Stimulated activated naive B cell treated with anti-CD40 and anti-IgM and Interleukin-4, amounts not matched to agents 10 μg/mL and 1 μg/mL and 100 μg/mL, for 72 hours (primary cell): ENCODE measurements around the gene APOO.
"Not testable (repeated sequence)": the region's sequence is repeated elsewhere in the genome, so short reads cannot be mapped to it uniquely, and the experiment has no call there.

Source experiments
- ATAC-seq, 2 donors: fragments of 150-1000 bp; cut with Tn5 transposase; replicated peaks; 2 replicates each; pipeline ENCODE4 v1.10.0; 2021; ENCODE audit warnings: moderate library complexity in 1 of 2
- DNase-seq: peaks from one replicate; pipeline ENCODE4 v3.0.0; 2021
- H3K27ac Mint-ChIP-seq: one replicate; pipeline ENCODE4 v1.8.0; 2022; ENCODE audit warnings: mild to moderate bottlenecking, mixed read lengths
- H3K27me3 Mint-ChIP-seq, 2 donors: one replicate each; pipeline ENCODE4 v1.8.0; 2022; ENCODE audit warnings: mixed read lengths in 2 of 2
- H3K36me3 Mint-ChIP-seq, 2 donors: one replicate each; pipeline ENCODE4 v1.8.0; 2022; ENCODE audit warnings: mixed read lengths in 2 of 2, mild to moderate bottlenecking in 1 of 2
- H3K4me1 Mint-ChIP-seq, 2 donors: one replicate each; pipeline ENCODE4 v1.8.0; 2022; ENCODE audit warnings: mixed read lengths in 2 of 2, mild to moderate bottlenecking in 1 of 2
- H3K4me3 Mint-ChIP-seq, 2 donors: one replicate each; pipeline ENCODE4 v1.8.0; 2022; ENCODE audit warnings: mild to moderate bottlenecking in 2 of 2, mixed read lengths in 2 of 2, moderate library complexity in 1 of 2
- H3K9me3 Mint-ChIP-seq, 2 donors: one replicate each; pipeline ENCODE4 v1.8.0; 2022; ENCODE audit warnings: mixed read lengths in 2 of 2, mild to moderate bottlenecking in 1 of 2

The APOO gene

DNA sequence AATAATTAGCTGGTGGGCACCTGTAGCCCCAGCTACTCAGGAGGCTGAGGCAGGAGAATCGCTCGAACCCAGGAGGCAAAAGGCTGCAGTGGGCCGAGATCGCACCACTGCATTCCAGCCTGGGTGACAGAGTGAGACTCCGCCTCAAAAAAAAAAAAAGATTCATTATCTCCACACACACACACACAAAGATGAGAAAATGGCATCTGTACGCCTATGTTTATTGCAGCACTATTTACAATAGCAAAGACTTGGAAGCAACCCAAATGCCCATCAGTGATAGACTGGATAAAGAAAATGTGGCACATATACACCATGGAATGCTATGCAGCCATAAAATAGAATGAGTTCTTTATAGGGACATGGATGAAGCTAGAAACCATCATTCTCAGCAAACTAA, 12.7 kb downstream of the APOO start:
- ATAC-seq, DNase-seq, H3K36me3 Mint-ChIP-seq, H3K4me3 Mint-ChIP-seq, H3K9me3 Mint-ChIP-seq, H3K27ac Mint-ChIP-seq, H3K4me1 Mint-ChIP-seq, H3K27me3 Mint-ChIP-seq: not testable (repeated sequence)

DNA sequence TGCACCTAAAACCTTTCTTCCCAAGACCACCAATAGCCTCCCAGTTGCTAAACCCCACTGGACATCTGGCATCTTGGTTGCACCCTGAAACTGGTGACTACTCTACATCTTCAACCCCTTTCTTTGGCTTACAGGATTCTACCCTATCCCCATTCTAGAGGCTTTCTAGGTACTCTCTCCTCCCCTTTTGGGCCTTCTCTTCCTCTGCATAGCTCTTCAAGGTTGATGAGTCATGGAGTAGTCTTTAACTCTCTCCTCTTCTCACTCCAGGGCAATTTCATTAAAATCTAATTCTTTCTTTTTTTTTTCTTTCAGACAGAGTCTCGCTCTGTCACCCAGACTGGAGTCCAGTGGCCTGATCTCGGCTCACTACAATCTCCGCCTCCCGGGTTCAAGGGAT, 16.8 kb downstream of the APOO start:
- ATAC-seq (no peak), DNase-seq (no peak)
- Mint-ChIP-seq H3K9me3 (no peaks in the 10 kb centered on the region), H3K27ac (no peak overlapping the region), H3K36me3 (peaks cover 0 to 3% of the 10 kb centered on the region in 2 donors), H3K27me3 (no peaks in the 10 kb centered on the region), H3K4me3 (no peak overlapping the region), H3K4me1 (no peaks in the 10 kb centered on the region)

DNA sequence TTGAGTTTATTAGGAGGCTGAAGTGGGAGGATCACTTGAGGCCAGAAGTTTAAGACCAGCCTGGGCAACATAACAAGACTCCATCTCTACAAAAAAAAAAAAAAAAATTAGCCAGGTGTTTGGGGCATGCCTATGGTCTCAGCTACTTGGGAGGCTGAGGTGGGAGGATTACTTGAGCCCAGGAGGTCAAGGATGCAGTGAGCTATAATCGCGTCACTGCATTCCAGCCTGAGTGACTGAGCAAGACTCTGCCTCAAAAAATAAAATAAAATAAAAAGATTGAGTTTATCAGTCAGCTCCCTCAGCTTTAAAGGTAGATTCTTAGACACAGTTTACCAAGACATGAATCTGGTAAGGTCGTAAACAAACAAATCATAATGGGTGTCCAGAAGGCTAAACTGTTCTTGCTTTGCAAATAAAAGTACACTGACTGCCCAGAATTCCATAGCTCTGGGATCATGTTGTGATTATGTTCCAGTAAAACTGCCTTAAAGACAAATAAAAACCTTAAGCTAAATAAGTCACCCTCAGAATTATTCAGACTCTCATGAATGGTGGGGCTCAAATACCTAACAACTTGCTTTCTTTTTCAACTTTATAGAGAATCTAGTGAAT, 18.7 kb downstream of the APOO start:
- DNase-seq (no peak), ATAC-seq (no peak)
- Mint-ChIP-seq H3K4me3 (no peak overlapping the region), H3K27me3 (no peaks in the 10 kb centered on the region), H3K9me3 (no peaks in the 10 kb centered on the region), H3K4me1 (peaks cover 5 to 7% of the 10 kb centered on the region in 2 donors), H3K27ac (no peak overlapping the region), H3K36me3 (peaks cover 3% of the 10 kb centered on the region in 2 donors)

DNA sequence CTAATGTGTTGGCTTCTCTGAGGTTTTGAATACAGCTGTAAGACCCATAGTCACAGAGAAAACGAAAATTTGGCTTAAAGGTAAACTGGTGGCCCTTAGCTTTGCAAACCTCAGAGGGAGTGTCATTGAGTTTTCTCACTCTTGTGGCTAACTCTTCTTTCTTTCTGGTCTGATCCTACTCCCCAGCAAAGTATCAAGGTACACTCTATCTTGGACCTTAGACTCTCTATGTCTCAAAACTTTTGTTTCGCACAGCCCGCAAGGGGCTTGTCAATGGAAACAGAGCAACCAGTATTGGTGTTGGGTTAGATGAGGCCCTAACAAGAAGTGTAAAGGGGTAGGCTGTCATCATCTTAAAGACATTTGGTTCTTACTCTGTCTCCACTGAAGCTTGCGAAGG, 19.8 kb downstream of the APOO start:
- H3K4me1 Mint-ChIP-seq = peaks cover 7 to 12% of the 10 kb centered on the region in 2 donors
- no peak overlapping the region for H3K27ac Mint-ChIP-seq
- ATAC-seq (no peak), DNase-seq (no peak)
- H3K27me3 Mint-ChIP-seq = no peaks in the 10 kb centered on the region
- H3K4me3 Mint-ChIP-seq = no peak overlapping the region
- no peaks in the 10 kb centered on the region for H3K9me3 Mint-ChIP-seq
- H3K36me3 Mint-ChIP-seq = peaks cover 3% of the 10 kb centered on the region in 2 donors

DNA sequence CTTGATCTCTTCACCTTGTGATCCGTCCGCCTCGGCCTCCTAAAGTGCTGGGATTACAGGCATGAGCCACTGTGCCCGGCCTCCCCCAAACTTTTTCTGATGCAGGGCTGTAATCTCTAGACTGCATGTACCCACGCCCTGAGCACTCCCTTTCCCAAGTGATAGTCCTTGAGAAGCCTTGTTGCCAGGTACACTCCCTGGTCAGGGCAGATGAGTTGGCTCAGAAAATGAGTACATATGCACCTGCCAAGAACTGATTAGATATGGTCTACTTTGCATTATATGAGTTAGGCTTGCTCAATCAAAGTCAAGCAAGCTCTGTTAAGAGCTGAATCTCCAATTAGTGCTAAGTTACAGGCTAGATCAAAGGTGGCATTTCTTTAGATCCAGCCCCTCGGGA, 20.3 kb downstream of the APOO start:
- ATAC-seq = no peak
- no peaks in the 10 kb centered on the region for H3K9me3 Mint-ChIP-seq

DNA sequence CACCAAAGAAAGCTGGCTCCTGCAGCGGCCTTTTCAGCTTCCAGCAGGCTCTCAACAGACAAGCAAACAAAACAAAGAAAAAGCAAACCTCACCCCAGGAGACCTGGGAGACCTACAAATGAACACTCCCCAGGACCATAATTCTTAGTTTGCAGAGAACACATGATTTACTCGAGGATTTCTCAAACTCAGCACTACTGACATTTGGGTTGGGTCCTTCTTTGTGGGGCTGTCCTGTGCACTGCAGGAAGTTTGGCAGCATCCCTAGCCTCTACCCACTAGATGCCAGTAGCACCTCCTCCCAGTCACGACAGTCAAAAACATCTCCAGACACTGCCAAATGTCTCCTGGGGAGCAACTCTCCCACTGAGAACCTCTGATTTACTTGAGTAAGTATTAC, 21.9 kb downstream of the APOO start:
- Mint-ChIP-seq H3K4me3 (no peak overlapping the region), H3K27ac (no peak overlapping the region), H3K36me3 (peaks cover 3% of the 10 kb centered on the region in 2 donors), H3K9me3 (no peaks in the 10 kb centered on the region), H3K27me3 (no peaks in the 10 kb centered on the region), H3K4me1 (peaks cover 7 to 12% of the 10 kb centered on the region in 2 donors)
- ATAC-seq (no peak), DNase-seq (no peak)

More for the DNA sequence above, 20.3 kb downstream of the APOO start:
- H3K27ac Mint-ChIP-seq = no peak overlapping the region
- no peak overlapping the region for H3K4me3 Mint-ChIP-seq
- DNase-seq = no peak
- no peaks in the 10 kb centered on the region for H3K27me3 Mint-ChIP-seq
- peaks cover 7 to 12% of the 10 kb centered on the region in 2 donors for H3K4me1 Mint-ChIP-seq
- peaks cover 3% of the 10 kb centered on the region in 2 donors for H3K36me3 Mint-ChIP-seq

DNA sequence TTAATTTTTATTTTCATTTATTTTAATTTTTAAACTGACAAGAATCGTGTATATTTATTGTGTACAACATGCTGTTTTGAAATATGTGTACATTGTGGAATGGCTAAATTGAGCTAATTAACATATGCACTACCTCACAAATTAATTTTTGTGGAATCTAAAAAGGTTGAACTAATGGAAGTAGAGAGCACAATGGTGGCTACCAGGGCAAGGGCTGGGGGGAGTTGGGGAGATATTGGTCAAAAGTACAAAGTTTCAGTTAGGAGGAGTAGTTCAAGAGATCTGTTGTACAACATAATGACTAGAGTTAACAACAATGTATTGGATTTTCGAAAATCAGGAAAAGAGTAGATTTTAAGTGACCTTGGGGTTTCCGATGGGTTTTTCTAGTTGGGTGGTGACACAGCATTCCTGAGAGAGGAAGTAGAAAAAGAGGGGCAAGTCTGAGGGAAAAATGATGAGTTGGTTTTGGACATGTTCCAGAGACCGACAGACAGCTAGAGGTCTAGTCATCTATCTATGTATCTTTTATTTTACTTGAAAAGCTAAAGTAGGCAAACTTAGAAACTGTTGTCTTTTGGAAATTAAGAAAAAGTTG, 23.2 kb downstream of the APOO start:
- peaks cover 3% of the 10 kb centered on the region in 2 donors for H3K36me3 Mint-ChIP-seq
- peaks cover 7 to 12% of the 10 kb centered on the region in 2 donors for H3K4me1 Mint-ChIP-seq
- no peak for DNase-seq
- no peaks in the 10 kb centered on the region for H3K9me3 Mint-ChIP-seq
- H3K4me3 Mint-ChIP-seq = no peak overlapping the region
- no peaks in the 10 kb centered on the region for H3K27me3 Mint-ChIP-seq
- no peak for ATAC-seq
- H3K27ac Mint-ChIP-seq = no peak overlapping the region

DNA sequence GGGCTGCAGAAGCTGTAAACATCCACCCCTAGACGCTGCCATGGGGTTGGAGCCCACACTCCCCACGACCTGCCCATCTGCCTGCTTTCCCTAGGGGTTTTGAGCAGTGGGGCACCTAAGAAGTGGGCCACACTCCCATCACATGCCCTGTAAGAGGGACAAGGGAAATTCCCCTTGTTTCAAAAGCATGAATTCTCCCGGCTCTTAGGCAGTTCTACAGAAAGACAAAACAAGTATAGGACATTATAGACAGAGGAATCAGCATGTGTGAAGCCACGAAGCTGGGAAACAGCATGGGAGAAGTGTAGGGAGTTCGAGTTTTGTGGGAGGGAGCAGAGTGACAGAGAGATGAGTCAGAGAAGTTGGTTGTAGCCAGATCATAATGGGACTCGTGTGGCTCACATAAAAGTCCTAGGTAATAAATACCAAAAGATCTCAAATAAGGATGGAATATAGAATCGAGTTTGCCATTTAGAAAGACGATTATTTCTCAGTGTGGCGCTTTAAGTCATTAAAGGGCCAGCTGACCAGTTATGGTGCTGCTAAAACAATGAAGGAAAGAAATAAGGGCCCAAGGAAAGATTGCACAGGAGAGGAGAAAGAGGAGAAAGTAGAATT, 23.9 kb downstream of the APOO start:
- peaks cover 7 to 12% of the 10 kb centered on the region in 2 donors for H3K4me1 Mint-ChIP-seq
- peak in 1 of 2 donors; percentile 45 for ATAC-seq
- H3K27me3 Mint-ChIP-seq = no peaks in the 10 kb centered on the region
- H3K4me3 Mint-ChIP-seq = no peak overlapping the region
- H3K9me3 Mint-ChIP-seq = no peaks in the 10 kb centered on the region
- H3K36me3 Mint-ChIP-seq = peaks cover 3% of the 10 kb centered on the region in 2 donors
- H3K27ac Mint-ChIP-seq = no peak overlapping the region
- no peak for DNase-seq

DNA sequence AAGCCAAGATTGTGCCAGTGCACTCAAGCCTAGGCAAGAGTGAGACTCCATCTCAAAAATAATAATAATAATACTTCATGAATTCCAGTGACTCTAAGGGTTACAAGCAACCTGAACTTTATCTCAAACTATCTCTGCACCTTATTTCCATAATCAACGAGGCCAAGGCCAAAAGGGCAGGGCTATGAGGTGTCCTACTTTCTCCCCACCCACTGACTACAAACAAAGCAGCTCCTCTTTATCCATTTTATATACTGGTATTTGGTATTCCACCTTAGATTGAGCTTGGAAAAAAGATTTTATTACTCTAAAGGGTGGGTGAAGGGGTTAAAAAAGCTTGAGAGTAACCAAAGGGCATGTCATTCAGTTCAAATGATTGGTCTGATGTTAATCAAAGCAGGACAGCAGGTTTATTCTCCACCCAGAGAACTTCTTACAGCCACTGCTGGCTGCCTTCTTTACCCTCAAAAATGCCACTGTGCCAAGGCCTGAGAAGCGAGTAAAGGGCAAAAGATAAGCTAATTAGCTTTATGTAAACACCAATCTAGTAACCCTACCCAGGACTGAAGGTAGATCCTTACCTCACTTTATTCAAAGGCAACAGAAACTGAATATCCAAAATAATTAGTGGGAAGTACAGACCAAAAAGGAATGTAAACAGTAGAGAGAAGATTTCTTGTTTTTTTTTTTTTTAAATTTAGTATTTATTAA, 28.2 kb downstream of the APOO start:
- ATAC-seq (no peak), DNase-seq (no peak)
- Mint-ChIP-seq H3K9me3 (no peaks in the 10 kb centered on the region), H3K27me3 (no peaks in the 10 kb centered on the region), H3K36me3 (peaks cover 0 to 3% of the 10 kb centered on the region in 2 donors), H3K27ac (no peak overlapping the region), H3K4me3 (no peak overlapping the region), H3K4me1 (peaks cover 5 to 10% of the 10 kb centered on the region in 2 donors)

DNA sequence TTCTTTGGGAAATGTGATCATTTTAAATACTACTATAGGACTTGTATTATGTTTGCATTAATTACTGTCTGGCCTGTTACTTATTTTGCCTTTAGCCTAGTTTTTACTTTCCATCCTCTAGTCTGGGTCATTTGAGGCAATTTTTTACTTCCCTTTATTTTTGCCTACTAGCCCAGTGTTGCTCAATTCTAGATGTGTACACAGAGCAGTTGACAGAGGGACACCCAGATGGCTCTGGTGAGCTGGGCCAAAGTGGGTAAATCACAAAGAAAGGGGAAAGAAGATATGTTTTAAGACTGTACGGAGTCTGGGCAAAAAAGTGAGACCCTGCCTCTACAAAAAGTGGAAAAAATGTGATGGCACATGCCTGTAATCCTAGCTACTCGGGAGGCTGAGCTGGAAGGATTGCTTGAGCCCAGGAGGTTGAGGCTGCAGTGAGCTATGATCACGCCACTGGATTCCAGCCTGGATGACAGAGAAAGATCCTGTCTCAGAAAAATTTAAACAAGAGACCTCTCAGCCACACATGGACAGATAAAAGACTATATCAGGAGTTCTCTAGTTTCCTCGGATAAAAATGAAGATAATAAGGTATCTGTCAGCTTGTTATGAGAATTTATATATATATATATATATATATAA, 35.7 kb downstream of the APOO start:
- no peak overlapping the region for H3K27ac Mint-ChIP-seq
- H3K36me3 Mint-ChIP-seq = peaks cover 7 to 17% of the 10 kb centered on the region in 2 donors
- H3K9me3 Mint-ChIP-seq = no peaks in the 10 kb centered on the region
- H3K4me1 Mint-ChIP-seq = no peaks in the 10 kb centered on the region
- H3K4me3 Mint-ChIP-seq = no peak overlapping the region
- ATAC-seq (peak in 1 of 2 donors; percentile 36), DNase-seq (no peak)
- H3K27me3 Mint-ChIP-seq = no peaks in the 10 kb centered on the region

DNA sequence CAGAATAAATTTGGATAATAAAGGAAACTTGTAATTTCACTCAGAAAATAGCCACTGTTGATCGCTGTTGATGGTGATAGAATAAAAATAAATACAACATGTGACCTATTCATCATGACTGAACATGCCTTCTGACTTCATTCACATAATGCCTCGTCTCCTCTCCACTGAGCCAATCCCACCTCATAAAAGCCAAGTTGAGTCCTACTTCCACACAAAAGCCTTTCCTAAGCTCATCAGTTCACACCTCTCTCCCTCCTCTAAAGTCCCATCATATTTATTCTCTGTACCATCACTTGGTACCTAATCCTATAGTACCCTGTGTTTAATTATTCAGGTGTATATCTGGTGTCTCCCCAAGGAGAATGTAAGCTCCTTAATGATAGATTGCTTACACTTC, 37.7 kb downstream of the APOO start:
- no peaks in the 10 kb centered on the region for H3K9me3 Mint-ChIP-seq
- H3K4me1 Mint-ChIP-seq = no peaks in the 10 kb centered on the region
- H3K27me3 Mint-ChIP-seq = no peaks in the 10 kb centered on the region
- H3K4me3 Mint-ChIP-seq = no peak overlapping the region
- H3K36me3 Mint-ChIP-seq = peaks cover 7 to 24% of the 10 kb centered on the region in 2 donors
- no peak overlapping the region for H3K27ac Mint-ChIP-seq
- ATAC-seq (no peak), DNase-seq (no peak)

DNA sequence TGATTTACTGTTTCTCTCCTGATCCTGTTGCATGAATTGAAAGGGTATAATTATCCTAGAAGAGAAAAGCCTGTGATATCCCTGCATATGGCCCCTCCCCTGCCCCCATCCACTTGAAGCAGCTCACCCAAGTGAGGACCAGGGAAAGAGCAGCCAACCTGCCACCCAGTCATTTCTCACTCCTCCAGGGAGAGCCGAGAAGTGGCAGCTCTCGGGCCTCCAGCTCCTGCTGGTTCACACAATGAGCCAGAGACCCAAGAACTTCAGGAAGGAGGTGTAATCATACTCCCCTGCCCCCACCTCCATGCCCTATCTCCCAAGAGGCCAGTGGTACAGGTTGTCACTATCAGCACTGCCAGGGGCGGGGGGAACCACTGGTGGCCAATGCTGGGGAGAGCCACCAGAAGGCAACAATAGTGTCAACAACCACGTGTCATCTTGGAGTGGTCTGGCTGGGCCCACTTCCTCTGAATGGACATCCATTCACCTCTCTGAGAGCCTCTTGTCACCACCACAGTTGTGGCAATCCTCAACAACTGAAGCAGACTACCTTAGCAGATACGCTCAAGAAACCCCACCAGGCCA, 42.9 kb downstream of the APOO start:
- ATAC-seq (no peak), DNase-seq (no peak)
- H3K9me3 Mint-ChIP-seq = no peaks in the 10 kb centered on the region
- H3K27ac Mint-ChIP-seq = no peak overlapping the region
- no peaks in the 10 kb centered on the region for H3K27me3 Mint-ChIP-seq
- no peaks in the 10 kb centered on the region for H3K4me1 Mint-ChIP-seq
- peaks cover 7 to 18% of the 10 kb centered on the region in 2 donors for H3K36me3 Mint-ChIP-seq
- H3K4me3 Mint-ChIP-seq = no peak overlapping the region

DNA sequence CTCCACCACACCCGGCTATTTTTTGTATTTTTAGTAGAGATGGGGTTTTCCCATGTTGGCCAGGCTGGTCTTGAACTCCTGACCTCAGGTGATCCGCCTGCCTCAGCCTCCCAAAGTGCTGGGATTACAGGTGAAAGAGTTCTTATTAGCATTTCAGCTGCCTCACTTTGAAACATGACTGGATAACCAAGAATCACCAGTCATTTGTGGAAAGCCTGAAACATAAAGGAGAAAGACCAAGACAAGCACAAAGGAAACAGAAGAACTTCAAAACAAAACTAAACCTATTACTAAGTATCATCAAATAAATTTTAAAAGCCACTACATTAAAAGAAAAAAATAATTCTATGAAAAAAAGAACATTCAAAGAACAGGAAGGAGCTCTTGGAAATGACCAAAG, 45.8 kb downstream of the APOO start:
- DNase-seq, H3K9me3 Mint-ChIP-seq, H3K27ac Mint-ChIP-seq, ATAC-seq, H3K4me3 Mint-ChIP-seq, H3K27me3 Mint-ChIP-seq, H3K4me1 Mint-ChIP-seq: not testable (repeated sequence)
- H3K36me3 Mint-ChIP-seq = peaks cover 4 to 20% of the 10 kb centered on the region in 2 donors
